OCI-LY7 (cell line): ENCODE data around the gene BICD1. TPM values are rescaled to one million over a fixed set of nuclear protein-coding genes. Genes with fewer than 3 reads are reported as not detected.

ENCODE experiments used
- BruUV-seq: library from RNA; stranded (reverse); fragments of 400-500 nt; replicated peaks from 2 replicates; lab custom pipeline; 2021; lab: Mats Ljungman, UMichigan
- CTCF ChIA-PET: fragments of 300-600 bp; sonication (Branson Sonifier 250); formaldehyde crosslinking; loops from one replicate; lab custom pipeline; 2022; ENCODE audit warnings: antibody characterized with exemption; ENCODE audit not compliant: unreplicated experiment; lab: Charles Lee
- POLR2A ChIA-PET: fragments of 300-600 bp; sonication (Branson Sonifier 250); formaldehyde crosslinking; loops from one replicate; lab custom pipeline; 2022; ENCODE audit warnings: antibody characterized with exemption; lab: Charles Lee
- DNase-seq: peaks from one replicate; pipeline ENCODE4 v3.0.0-alpha.2; 2015; ENCODE audit warnings: low spot score
- H2AFZ ChIP-seq: fragments of 200-600 bp; sonication (generic), shearing (Covaris generic); 2 replicates; pipeline ENCODE4 v1.6.1; 2014; ENCODE audit warnings: mild to moderate bottlenecking, antibody characterized with exemption, low read length, moderate library complexity
- H3K27ac ChIP-seq: fragments of 200-600 bp; sonication (generic); 2 replicates; pipeline ENCODE4 v1.5.1; 2014; ENCODE audit warnings: mixed run types, low read depth, mild to moderate bottlenecking, moderate library complexity, low read length, inconsistent platforms; ENCODE audit not compliant: poor library complexity, severe bottlenecking
- H3K36me3 ChIP-seq: fragments of 200-600 bp; sonication (generic); 2 replicates; pipeline ENCODE4 v1.6.1; 2014; ENCODE audit warnings: mild to moderate bottlenecking, antibody characterized with exemption, low read length, moderate library complexity, mixed read lengths; ENCODE audit not compliant: insufficient read depth
- H3K4me1 ChIP-seq: fragments of 200-600 bp; sonication (generic); 2 replicates; pipeline ENCODE4 v1.5.1; 2014; ENCODE audit warnings: mild to moderate bottlenecking, low read length; ENCODE audit not compliant: insufficient read depth, poor library complexity, severe bottlenecking
- H3K4me2 ChIP-seq: fragments of 200-600 bp; sonication (generic); 2 replicates; pipeline ENCODE4 v1.6.1; 2014; ENCODE audit warnings: mild to moderate bottlenecking, low read length
- H3K4me3 ChIP-seq: fragments of 200-600 bp; sonication (generic); 2 replicates; pipeline ENCODE4 v1.5.1; 2014; ENCODE audit warnings: mild to moderate bottlenecking, low read depth, low read length; ENCODE audit not compliant: poor library complexity, severe bottlenecking
- H3K79me2 ChIP-seq: fragments of 200-600 bp; sonication (generic); 2 replicates; pipeline ENCODE4 v1.6.1; 2016; ENCODE audit warnings: low read depth, mild to moderate bottlenecking, low read length, moderate library complexity, mixed read lengths; ENCODE audit not compliant: insufficient read depth
- H3K9me2 ChIP-seq: fragments of 200-600 bp; sonication (generic); 2 replicates; pipeline ENCODE4 v1.6.1; 2016; ENCODE audit warnings: mild to moderate bottlenecking, low read length, mixed read lengths; ENCODE audit not compliant: insufficient read depth
- H3K9me3 ChIP-seq: fragments of 200-600 bp; sonication (generic); 2 replicates; pipeline ENCODE4 v1.6.1; 2014; ENCODE audit warnings: mild to moderate bottlenecking, mixed run types, low read length, mixed read lengths
- H4K20me1 ChIP-seq: fragments of 200-600 bp; sonication (generic); 2 replicates; pipeline ENCODE4 v1.6.1; 2014; ENCODE audit warnings: mild to moderate bottlenecking, antibody characterized with exemption, low read length, moderate library complexity, mixed read lengths; ENCODE audit not compliant: insufficient read depth
- EZH2phosphoT487 ChIP-seq: fragments of 200-600 bp; sonication (generic); IDR thresholded peaks from 2 replicates; pipeline ENCODE4 v1.6.1; 2018; ENCODE audit warnings: low read depth, borderline replicate concordance, mild to moderate bottlenecking, mixed run types, antibody characterized with exemption, low read length, moderate library complexity, mixed read lengths
- intact Hi-C: fragments of 100-400 bp; cut with micrococcal nuclease; formaldehyde crosslinking; loops from one replicate; pipeline ENCODE4 v1.10.0; 2022; ENCODE audit not compliant: unreplicated experiment
- total RNA-seq, 2 experiments: library from RNA; depleted of rRNA in 1 of 2; stranded (reverse); fragments of >200 nt in 1 of 2; shearing (Covaris generic) in 1 of 2; gene quantifications; 2 replicates each; pipeline ENCODE4 v1.2.3, GENCODE V29; 2014 to 2022
- TF ChIP-seq, protein P1 (sequence below): fragments of 200-600 bp; sonication (generic); conservative IDR thresholded peaks from 2 replicates; pipeline ENCODE4 v1.5.1; 2014; ENCODE audit warnings: mild to moderate bottlenecking, antibody characterized with exemption, low read length, moderate library complexity, mixed read lengths

The BICD1 gene
- total RNA-seq, 2 experiments from 2014 or later: 42.9 to 88.2 TPM

DNA sequence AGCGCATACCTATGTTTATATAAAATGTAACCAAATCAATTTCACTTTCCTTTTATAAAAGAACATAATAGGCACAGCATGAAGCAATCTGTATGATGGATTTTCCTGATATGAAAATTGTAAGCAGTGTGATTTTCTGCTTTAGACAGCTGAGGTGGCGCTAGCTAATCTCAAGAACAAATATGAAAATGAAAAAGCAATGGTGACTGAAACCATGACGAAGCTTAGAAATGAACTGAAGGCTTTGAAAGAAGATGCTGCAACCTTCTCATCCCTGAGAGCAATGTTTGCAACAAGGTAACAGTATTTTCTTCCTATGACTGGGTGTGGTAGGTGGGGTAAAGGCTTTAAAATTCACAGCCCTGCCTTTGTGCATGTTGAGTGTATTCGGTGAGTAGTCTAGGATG lies 227.7 kb downstream of the BICD1 start:
- intact Hi-C loops: no loop called here
- POLR2A ChIA-PET: interaction anchor here (0.6 to 1.1 kb wide), 3 partner anchors 15 to 357 kb away, joined by 3 read pairs; no protein-coding TSS in a partner anchor
- TF ChIP-seq EZH2phosphoT487: no peak
- TF ChIP-seq, protein P1, sequence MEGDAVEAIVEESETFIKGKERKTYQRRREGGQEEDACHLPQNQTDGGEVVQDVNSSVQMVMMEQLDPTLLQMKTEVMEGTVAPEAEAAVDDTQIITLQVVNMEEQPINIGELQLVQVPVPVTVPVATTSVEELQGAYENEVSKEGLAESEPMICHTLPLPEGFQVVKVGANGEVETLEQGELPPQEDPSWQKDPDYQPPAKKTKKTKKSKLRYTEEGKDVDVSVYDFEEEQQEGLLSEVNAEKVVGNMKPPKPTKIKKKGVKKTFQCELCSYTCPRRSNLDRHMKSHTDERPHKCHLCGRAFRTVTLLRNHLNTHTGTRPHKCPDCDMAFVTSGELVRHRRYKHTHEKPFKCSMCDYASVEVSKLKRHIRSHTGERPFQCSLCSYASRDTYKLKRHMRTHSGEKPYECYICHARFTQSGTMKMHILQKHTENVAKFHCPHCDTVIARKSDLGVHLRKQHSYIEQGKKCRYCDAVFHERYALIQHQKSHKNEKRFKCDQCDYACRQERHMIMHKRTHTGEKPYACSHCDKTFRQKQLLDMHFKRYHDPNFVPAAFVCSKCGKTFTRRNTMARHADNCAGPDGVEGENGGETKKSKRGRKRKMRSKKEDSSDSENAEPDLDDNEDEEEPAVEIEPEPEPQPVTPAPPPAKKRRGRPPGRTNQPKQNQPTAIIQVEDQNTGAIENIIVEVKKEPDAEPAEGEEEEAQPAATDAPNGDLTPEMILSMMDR: no peak

DNA sequence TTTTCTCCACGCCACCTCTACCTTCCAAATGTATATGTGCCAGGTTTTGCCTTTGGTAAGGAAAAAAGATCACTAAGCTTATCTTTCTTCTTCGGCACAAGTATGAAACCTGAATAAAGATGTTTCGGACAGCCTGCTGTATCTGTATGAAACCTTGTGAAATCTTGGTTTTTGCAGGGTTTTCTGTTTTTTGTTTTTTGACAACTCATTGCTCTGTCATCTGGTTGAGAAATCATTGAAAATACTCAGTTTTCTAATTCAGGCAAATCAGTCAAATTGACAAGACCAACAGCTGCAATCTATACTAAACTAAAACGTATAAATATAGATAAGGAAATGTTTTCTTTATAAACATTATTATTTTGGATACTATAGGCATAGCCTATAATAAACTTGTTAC lies 229.6 kb downstream of the BICD1 start:
- H3K4me2 ChIP-seq: no peak overlapping the region
- no peaks in the 10 kb centered on the region for H4K20me1 ChIP-seq
- no peak for TF ChIP-seq EZH2phosphoT487
- TF ChIP-seq, protein P1: no peak
- CTCF ChIA-PET: interaction anchor here (1.0 kb wide), 1 partner anchor 683 kb away, joined by 3 read pairs; no protein-coding TSS in a partner anchor
- BruUV-seq: no TSS peak
- H3K36me3 ChIP-seq: peaks cover 51% of the 10 kb centered on the region
- no peak overlapping the region for H2AFZ ChIP-seq
- POLR2A ChIA-PET: interaction anchor here (0.7 to 1.2 kb wide), 2 partner anchors 8 to 11 kb away, joined by 3 to 4 read pairs; no protein-coding TSS in a partner anchor
- no peaks in the 10 kb centered on the region for H3K4me1 ChIP-seq
- no peaks in the 10 kb centered on the region for H3K9me2 ChIP-seq
- DNase-seq: no peak
- no peak overlapping the region for H3K27ac ChIP-seq
- intact Hi-C loops: no loop called here
- H3K79me2 ChIP-seq: no peaks in the 10 kb centered on the region
- no peaks in the 10 kb centered on the region for H3K9me3 ChIP-seq
- H3K4me3 ChIP-seq: no peak overlapping the region

More for the DNA sequence above, 227.7 kb downstream of the BICD1 start:
- Histone ChIP-seq H3K4me1 (no peaks in the 10 kb centered on the region), H3K79me2 (no peaks in the 10 kb centered on the region), H3K27ac (no peak overlapping the region), H3K4me3 (no peak overlapping the region), H3K9me2 (no peaks in the 10 kb centered on the region), H3K9me3 (no peaks in the 10 kb centered on the region), H4K20me1 (no peaks in the 10 kb centered on the region), H3K4me2 (no peak overlapping the region), H2AFZ (no peak overlapping the region), H3K36me3 (peaks cover 45% of the 10 kb centered on the region)
- DNase-seq: no peak
- CTCF ChIA-PET: no interaction called here
- BruUV-seq: no TSS peak

DNA sequence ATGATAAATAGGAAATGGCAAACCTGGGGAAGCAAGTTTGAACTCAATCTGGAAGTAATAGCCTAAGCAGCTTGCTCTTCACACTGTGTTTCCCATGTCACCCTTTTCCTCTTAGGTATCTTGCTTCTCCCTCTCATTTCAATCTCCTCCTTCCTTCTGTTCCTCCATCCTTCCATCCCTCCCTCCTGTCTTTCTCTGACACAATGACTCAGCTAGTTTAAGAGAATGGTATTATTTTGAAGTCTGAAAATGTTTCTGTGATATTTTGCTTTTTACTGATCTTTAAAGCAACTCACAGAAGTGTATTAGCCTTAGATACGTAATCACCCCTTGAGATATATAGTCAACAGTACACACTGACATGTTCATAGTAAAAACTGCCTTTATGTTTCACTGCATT lies 236.8 kb downstream of the BICD1 start:
- DNase-seq: no peak
- intact Hi-C loops: no loop called here
- BruUV-seq: no TSS peak
- no peak overlapping the region for H2AFZ ChIP-seq
- no peak overlapping the region for H3K27ac ChIP-seq
- TF ChIP-seq, protein P1: no peak
- no peak for TF ChIP-seq EZH2phosphoT487
- H3K4me3 ChIP-seq: no peak overlapping the region
- ChIA-PET POLR2A (interaction anchor here (0.5 kb wide), 1 partner anchor 7 kb away, joined by 3 read pairs; no protein-coding TSS in a partner anchor), CTCF (no interaction called here)
- H4K20me1 ChIP-seq: no peaks in the 10 kb centered on the region
- H3K79me2 ChIP-seq: no peaks in the 10 kb centered on the region
- no peaks in the 10 kb centered on the region for H3K4me1 ChIP-seq
- peaks cover 31% of the 10 kb centered on the region for H3K36me3 ChIP-seq
- no peaks in the 10 kb centered on the region for H3K9me3 ChIP-seq
- no peak overlapping the region for H3K4me2 ChIP-seq
- H3K9me2 ChIP-seq: no peaks in the 10 kb centered on the region
